Measurements from ENCODE around the gene CXCL16.

The CXCL16 gene

GRCh38 chr17:4742133-4742532, 2.4 kb upstream of the CXCL16 start:
- H3K79me2 ChIP-seq (ENCODE audit: insufficient read depth, low read length) = no peaks in the 10 kb centered on the region
- TF ChIP-seq EZH2phosphoT487 (conservative IDR thresholded peaks at IDR 0.05; ENCODE audit: low read length) (no peak), CTCF (IDR thresholded peaks at IDR 0.05; ENCODE audit: insufficient read depth, low read length, poor library complexity, severe bottlenecking) (no peak)
- H4K20me1 ChIP-seq (ENCODE audit: low read depth, low read length) = no peaks in the 10 kb centered on the region
- H3K27ac ChIP-seq (ENCODE audit: low read depth, low read length) = no peak overlapping the region
- no peaks in the 10 kb centered on the region for H3K27me3 ChIP-seq (ENCODE audit: low read length)
- H3K9me3 ChIP-seq (ENCODE audit: insufficient read depth, low read length) = no peaks in the 10 kb centered on the region
- no peaks in the 10 kb centered on the region for H3F3A ChIP-seq (ENCODE audit: insufficient read depth)
- H2AFZ ChIP-seq (ENCODE audit: low read depth, low read length, severe bottlenecking) = no peak overlapping the region
- no peak overlapping the region for H3K4me3 ChIP-seq (ENCODE audit: insufficient read depth, low read length, poor library complexity, severe bottlenecking)
- H3K9ac ChIP-seq (ENCODE audit: low read length) = no peak overlapping the region
- H3K36me3 ChIP-seq (ENCODE audit: low read length) = no peaks in the 10 kb centered on the region
- H3K9me2 ChIP-seq (replicated peaks; ENCODE audit: insufficient read depth, low read length) = no peaks in the 10 kb centered on the region
- no peak overlapping the region for H3K4me2 ChIP-seq (ENCODE audit: low read depth, low read length, poor library complexity, severe bottlenecking)

- Histone ChIP-seq H3K4me3 (ENCODE audit: insufficient read depth, low read length, poor library complexity, severe bottlenecking) (no peak overlapping the region), H3K9ac (ENCODE audit: low read length) (no peak overlapping the region), H3K4me2 (ENCODE audit: low read depth, low read length, poor library complexity, severe bottlenecking) (no peak overlapping the region), H2AFZ (ENCODE audit: low read depth, low read length, severe bottlenecking) (no peak overlapping the region), H3K9me3 (ENCODE audit: insufficient read depth, low read length) (no peaks in the 10 kb centered on the region), H4K20me1 (ENCODE audit: low read depth, low read length) (no peaks in the 10 kb centered on the region), H3K27ac (ENCODE audit: low read depth, low read length) (no peak overlapping the region), H3K36me3 (ENCODE audit: low read length) (no peaks in the 10 kb centered on the region), H3F3A (ENCODE audit: insufficient read depth) (no peaks in the 10 kb centered on the region), H3K27me3 (ENCODE audit: low read length) (no peaks in the 10 kb centered on the region), H3K79me2 (ENCODE audit: insufficient read depth, low read length) (no peaks in the 10 kb centered on the region), H3K9me2 (replicated peaks; ENCODE audit: insufficient read depth, low read length) (no peaks in the 10 kb centered on the region)
- TF ChIP-seq EZH2phosphoT487 (conservative IDR thresholded peaks at IDR 0.05; ENCODE audit: low read length) (no peak), CTCF (IDR thresholded peaks at IDR 0.05; ENCODE audit: insufficient read depth, low read length, poor library complexity, severe bottlenecking) (no peak)
Measured at GRCh38 chr17:4741544-4741943, 1.8 kb upstream of the CXCL16 start.

- H3K9me2 ChIP-seq (replicated peaks; ENCODE audit: insufficient read depth, low read length) = no peaks in the 10 kb centered on the region
- H3K9ac ChIP-seq (ENCODE audit: low read length) = no peak overlapping the region
- no peak overlapping the region for H3K4me2 ChIP-seq (ENCODE audit: low read depth, low read length, poor library complexity, severe bottlenecking)
- no peaks in the 10 kb centered on the region for H3K79me2 ChIP-seq (ENCODE audit: insufficient read depth, low read length)
- no peaks in the 10 kb centered on the region for H3F3A ChIP-seq (ENCODE audit: insufficient read depth)
- H4K20me1 ChIP-seq (ENCODE audit: low read depth, low read length) = no peaks in the 10 kb centered on the region
- TF ChIP-seq EZH2phosphoT487 (conservative IDR thresholded peaks at IDR 0.05; ENCODE audit: low read length) (no peak), CTCF (IDR thresholded peaks at IDR 0.05; ENCODE audit: insufficient read depth, low read length, poor library complexity, severe bottlenecking) (no peak)
- H3K9me3 ChIP-seq (ENCODE audit: insufficient read depth, low read length) = no peaks in the 10 kb centered on the region
- H3K4me3 ChIP-seq (ENCODE audit: insufficient read depth, low read length, poor library complexity, severe bottlenecking) = no peak overlapping the region
- no peaks in the 10 kb centered on the region for H3K27me3 ChIP-seq (ENCODE audit: low read length)
- H3K27ac ChIP-seq (ENCODE audit: low read depth, low read length) = no peak overlapping the region
- H3K36me3 ChIP-seq (ENCODE audit: low read length) = no peaks in the 10 kb centered on the region
- no peak overlapping the region for H2AFZ ChIP-seq (ENCODE audit: low read depth, low read length, severe bottlenecking)
Measured at GRCh38 chr17:4740584-4740983, 856 bp upstream of the CXCL16 start.

GRCh38 chr17:4740025-4740351, 260 bp upstream of the CXCL16 start:
- Histone ChIP-seq H3K9me3 (ENCODE audit: insufficient read depth, low read length) (no peaks in the 10 kb centered on the region), H3K27me3 (ENCODE audit: low read length) (no peaks in the 10 kb centered on the region), H3F3A (ENCODE audit: insufficient read depth) (no peaks in the 10 kb centered on the region), H3K4me3 (ENCODE audit: insufficient read depth, low read length, poor library complexity, severe bottlenecking) (peak overlapping the region; percentile 51), H2AFZ (ENCODE audit: low read depth, low read length, severe bottlenecking) (no peak overlapping the region), H3K9me2 (replicated peaks; ENCODE audit: insufficient read depth, low read length) (no peaks in the 10 kb centered on the region), H4K20me1 (ENCODE audit: low read depth, low read length) (no peaks in the 10 kb centered on the region), H3K9ac (ENCODE audit: low read length) (peak overlapping the region; percentile 47), H3K36me3 (ENCODE audit: low read length) (no peaks in the 10 kb centered on the region), H3K4me2 (ENCODE audit: low read depth, low read length, poor library complexity, severe bottlenecking) (peak overlapping the region; percentile 65), H3K27ac (ENCODE audit: low read depth, low read length) (no peak overlapping the region), H3K79me2 (ENCODE audit: insufficient read depth, low read length) (no peaks in the 10 kb centered on the region)
- TF ChIP-seq CTCF (IDR thresholded peaks at IDR 0.05; ENCODE audit: insufficient read depth, low read length, poor library complexity, severe bottlenecking) = no peak
- TF ChIP-seq EZH2phosphoT487 (conservative IDR thresholded peaks at IDR 0.05; ENCODE audit: low read length) = no peak
